ENCODE measurements around the gene BPI.

The BPI gene

GRCh38 chr20:38386004-38386403, 82.0 kb downstream of the BPI start:
- no peak overlapping the region for H3K4me3 ChIP-seq (ENCODE audit: control insufficient read depth, low read depth, low read length)
- no peak for TF ChIP-seq CTCF (conservative IDR thresholded peaks at IDR 0.05; ENCODE audit: control insufficient read depth, insufficient read depth, low read depth, low read length)
- no peak for DNase-seq (ENCODE audit: low read depth)

- H3K4me3 ChIP-seq (ENCODE audit: control insufficient read depth, low read depth, low read length): no peak overlapping the region
- no peak for DNase-seq (ENCODE audit: low read depth)
- no peak for TF ChIP-seq CTCF (conservative IDR thresholded peaks at IDR 0.05; ENCODE audit: control insufficient read depth, insufficient read depth, low read depth, low read length)
Observed at GRCh38 chr20:38386851-38387250, 82.9 kb downstream of the BPI start.

All from fibroblast of mammary gland (primary cell).